DMS 273 (cell line): ENCODE measurements around the gene IL1RL1.

Experiments used
- DNase-seq: peaks from one replicate; lab custom pipeline; 2025; ENCODE audit not compliant: unreplicated experiment; lab: John Stamatoyannopoulos, UW

IL1RL1 gene

GRCh38 chr2:102334486-102334885 is 23.1 kb downstream of the IL1RL1 start:
- DNase-seq = no peak

DNA sequence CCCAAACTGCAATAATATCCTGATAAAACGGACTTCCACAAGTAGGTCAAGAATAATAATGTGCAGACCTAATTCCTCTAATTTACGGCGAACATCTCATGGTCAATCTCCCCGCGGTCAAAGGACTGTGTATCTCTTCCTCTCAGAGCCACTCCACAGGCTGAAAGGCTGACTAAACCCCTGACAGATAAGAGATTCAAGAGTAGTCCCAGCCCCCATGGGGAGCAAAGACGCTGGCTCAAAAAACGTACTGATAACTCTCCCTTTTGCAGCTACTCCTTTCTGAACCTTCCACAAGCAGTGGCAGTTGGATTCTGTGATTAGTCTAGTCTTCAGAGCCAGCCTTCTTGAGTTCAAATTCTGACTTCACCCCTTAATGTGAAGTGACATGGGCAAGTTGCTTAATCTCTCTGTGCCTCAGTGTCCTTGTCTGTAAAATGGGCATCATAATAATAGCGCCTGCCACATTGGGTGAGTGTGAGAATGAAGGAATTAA is 24.6 kb downstream of the IL1RL1 start:
- no peak for DNase-seq

GRCh38 chr2:102336502-102336945 is 25.2 kb downstream of the IL1RL1 start:
- DNase-seq = no peak

DNA sequence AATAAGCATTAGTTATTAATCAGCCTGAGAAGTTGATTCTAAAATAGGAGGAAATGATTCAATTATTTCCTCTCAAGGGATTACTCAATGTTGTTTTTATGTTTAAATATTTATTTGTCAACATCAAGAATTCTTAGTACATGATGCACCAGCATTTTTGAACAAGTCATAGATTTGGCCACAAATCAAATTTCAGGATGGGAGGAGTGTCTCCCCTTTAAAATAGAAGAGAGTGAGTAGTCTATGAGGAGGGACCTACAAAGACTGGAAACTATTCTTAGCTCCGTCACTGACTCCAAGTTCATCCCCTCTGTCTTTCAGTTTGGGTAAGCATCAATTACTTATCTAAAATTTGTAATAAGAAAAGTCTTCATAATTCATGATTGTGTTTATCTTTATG is 25.6 kb downstream of the IL1RL1 start:
- no peak for DNase-seq

- no peak for DNase-seq
Observed at GRCh38 chr2:102337481-102338386, 26.4 kb downstream of the IL1RL1 start.

GRCh38 chr2:102340778-102341177 is 29.4 kb downstream of the IL1RL1 start:
- no peak for DNase-seq

- DNase-seq = no peak
Observed at GRCh38 chr2:102342888-102343287, 31.5 kb downstream of the IL1RL1 start.

DNA sequence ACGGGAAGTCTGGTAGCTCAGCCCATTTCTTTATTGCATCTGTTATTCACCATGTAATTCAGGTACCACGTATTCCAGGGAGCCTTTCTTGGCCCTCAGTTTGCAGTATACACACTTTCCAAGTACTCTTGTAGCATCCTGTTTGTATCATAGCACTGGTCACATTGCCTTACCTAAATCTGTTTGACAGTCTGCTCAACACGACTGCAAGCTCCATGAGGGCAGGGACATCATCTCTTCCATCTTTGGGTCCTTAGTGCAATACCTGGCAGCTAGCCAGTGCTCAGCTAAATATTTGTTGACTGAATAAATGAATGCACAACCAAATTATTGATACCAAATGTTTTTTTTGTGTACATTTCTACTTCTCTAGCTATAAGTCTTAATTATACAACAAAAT is 33.0 kb downstream of the IL1RL1 start:
- no peak for DNase-seq

- no peak for DNase-seq
Observed at GRCh38 chr2:102345329-102345920, 34.1 kb downstream of the IL1RL1 start.

- DNase-seq = no peak
Observed at GRCh38 chr2:102346381-102347130, 35.2 kb downstream of the IL1RL1 start.

DNA sequence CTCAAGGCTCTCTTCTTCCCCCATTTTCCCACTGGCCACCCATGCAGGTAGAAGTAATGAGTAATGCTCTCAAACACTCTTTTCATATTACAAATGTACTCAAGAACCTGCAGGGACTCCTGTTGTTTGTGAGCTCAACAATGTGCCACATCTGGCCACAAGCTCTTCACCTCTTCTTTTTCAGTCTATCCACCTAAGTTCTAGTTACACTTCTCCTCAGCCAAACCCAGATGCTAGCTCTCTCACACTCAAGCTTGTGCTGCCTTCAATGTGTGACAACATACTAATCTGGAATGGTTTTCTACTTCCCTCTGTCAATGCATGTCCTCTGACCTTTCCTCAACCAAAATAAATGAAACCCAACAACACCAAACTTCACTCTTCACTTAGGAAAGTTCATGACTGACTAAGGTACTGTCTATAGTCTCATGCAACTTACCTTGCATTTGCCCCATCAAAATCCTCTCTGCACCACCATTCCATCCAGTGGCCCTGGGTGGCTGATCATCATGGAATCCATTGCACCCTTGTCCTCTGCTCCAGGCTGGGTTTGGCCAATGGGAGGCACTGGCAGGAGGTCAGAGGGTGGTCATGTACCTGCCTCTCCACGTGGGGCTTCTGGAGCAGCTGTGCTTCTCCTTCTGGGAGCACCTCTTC is 38.9 kb downstream of the IL1RL1 start:
- DNase-seq = no peak

DNA sequence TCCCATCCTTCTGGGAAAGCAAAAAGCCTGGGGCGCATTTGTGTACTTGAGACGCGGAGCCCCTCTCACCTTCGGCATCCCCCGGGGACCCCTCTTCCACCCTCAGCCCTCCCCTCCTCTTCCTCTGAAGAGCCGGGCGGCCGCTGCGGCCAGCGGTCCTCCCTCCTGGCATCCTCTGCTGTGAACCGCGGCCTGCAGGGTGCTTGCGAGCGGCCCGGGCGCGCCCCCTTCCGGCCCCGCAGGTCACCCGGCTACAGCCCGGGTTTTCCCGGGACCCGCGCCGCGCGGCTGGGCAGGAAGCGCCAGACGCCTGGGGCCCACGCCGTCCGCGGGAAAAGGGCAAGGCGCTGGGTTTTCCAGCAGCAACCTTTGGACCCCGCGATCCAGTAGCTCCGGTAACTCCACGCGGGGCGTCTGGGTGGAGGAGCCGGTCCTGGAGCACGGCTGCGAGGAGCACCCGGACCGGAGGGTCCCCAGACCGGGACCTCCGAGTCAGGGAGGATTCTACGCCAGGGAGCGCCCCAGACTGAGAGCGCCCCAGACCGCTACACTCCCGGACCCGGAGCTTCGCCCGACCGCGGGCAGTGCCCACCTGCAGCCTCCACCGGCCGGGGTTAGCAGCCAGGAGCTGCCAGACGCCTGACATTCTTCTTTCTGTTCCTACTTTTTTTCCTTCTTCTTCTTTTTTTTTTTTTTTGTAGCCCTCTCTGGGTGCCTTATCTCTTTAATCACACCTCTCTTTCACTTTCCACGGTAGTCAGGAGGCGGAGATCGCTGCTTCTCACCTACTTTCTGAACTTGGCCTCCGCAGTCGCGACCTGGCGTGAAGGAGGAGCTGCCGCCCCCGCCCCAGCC is 44.4 kb downstream of the IL1RL1 start, which contains the start of gene IL18R1:
TSS of gene IL18R1 (plus strand) at position 271 of the 855 bp plus-strand sequence. CDS start 6,865 bp downstream, outside the sequence.
- DNase-seq = peak; percentile 82

DNA sequence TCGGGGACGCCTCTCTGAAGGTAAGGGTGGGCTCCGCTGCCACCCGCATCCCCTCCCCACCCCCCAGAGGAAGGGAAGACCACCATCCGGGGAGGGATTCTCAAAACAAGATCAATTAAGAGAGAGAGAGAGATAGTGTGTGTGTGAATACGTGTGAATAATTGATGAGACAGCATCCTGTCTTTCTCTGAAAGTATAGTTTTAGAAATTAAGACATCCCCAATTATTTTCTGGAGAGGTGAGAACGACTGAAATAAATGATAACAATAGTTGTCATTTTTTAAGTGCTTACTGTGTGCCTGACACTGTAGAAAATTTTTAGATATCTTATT is 45.0 kb downstream of the IL1RL1 start:
- no peak for DNase-seq

- DNase-seq = no peak
Observed at GRCh38 chr2:102356741-102357140, 45.4 kb downstream of the IL1RL1 start.

GRCh38 chr2:102357937-102358336 is 46.6 kb downstream of the IL1RL1 start:
- no peak for DNase-seq

DNA sequence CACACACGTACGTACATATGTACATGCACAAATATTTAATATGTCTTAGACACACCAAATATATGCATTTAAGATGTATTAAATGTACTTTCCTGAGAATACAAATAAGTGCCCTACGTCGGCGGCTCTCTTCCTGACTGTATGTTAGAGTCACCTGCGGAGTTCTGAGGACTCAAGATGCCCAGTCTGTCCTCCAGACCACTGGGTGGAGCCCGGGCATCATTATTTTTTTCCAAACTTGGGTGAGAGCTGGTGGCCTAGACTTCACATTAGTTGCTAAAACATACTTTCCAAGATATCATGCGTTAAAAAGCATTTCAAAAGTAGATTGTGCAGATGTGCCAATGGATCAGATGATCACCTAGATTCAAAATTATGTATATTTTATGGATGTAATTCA is 47.1 kb downstream of the IL1RL1 start:
- no peak for DNase-seq

DNA sequence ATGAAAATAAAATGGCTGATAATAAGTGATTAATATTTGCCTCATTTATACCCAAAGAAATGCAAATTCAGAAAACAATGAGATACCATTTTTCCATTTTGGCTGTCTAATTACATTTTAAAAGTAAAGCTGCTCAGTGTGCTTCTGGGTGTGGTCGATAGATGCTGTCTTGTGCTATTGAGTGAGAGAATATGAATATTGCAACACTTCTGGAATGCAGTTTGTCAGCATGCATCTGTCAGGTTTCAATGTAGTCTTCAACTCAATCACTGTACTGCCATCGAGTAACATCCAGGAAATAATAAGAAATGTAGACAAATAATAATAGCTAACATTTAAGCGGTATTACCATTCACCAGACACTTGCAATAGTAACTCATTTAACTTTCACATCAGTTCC is 48.2 kb downstream of the IL1RL1 start:
- DNase-seq = no peak

DNA sequence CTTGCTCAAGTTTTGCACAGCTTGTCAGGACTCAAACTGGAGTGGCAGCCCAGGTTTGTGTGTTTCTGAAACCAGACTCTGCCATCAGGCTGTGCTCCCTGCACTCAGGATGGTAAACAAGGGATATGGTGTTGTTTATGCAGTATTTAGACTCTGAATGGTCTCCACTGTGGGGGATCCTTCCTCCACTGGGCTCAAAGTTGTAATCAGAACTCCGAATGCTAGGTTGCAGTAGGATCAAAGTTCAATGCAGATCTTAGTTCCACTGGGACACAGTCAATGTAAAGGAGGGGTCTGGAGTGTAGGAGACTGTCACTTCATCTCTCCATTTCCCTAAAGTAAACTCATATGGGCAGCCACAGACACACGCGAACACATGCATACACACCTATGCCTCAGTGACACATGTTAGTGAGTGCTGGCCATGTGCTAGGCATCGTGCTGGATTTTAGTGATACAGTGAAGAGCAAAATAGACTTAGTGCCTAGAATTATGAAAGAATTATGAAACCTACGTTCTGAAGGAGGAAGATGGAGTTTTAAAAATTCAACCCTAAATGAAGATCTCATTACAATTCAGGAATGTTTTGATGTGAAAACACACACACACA is 50.4 kb downstream of the IL1RL1 start:
- DNase-seq = no peak

DNA sequence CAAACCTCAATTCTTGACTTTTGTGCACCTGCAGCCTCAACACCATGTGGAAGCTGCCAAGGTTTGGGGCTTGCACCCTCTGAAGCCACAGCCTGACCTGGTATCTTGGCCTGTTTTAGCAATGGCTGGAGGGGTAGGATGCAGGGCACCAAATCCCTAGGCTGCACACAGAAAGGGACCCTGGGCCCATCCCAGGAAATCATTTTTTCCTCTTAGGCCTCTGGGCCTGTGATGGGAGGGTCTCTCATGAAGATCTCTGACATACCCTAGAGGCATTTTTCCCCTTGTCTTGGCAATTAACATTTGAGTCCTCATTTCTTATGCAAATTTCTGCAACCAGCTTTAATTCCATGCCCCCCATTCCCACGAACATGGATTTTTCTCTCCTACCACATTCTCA is 54.4 kb downstream of the IL1RL1 start:
- DNase-seq = no peak
